HG03039 (cell line): Measurements from ENCODE around the gene SH3RF3.

ENCODE experiments used
- ATAC-seq: cut with Tn5 transposase; IDR thresholded peaks from one replicate; pipeline ENCODE4 v1.9.1; 2021; ENCODE audit warnings: mild to moderate bottlenecking, moderate library complexity; ENCODE audit not compliant: unreplicated experiment

The SH3RF3 gene

GRCh38 chr2:109401370-109401769 is 272.4 kb downstream of the SH3RF3 start:
- no peak for ATAC-seq

- no peak for ATAC-seq
Measured at GRCh38 chr2:109402180-109402579, 273.2 kb downstream of the SH3RF3 start.

- ATAC-seq = no peak
Measured at GRCh38 chr2:109402980-109403840, 274.2 kb downstream of the SH3RF3 start.

- ATAC-seq = no peak
Measured at GRCh38 chr2:109403841-109404201, 274.8 kb downstream of the SH3RF3 start.

- no peak for ATAC-seq
Measured at GRCh38 chr2:109404681-109405080, 275.7 kb downstream of the SH3RF3 start.

GRCh38 chr2:109405873-109406272 is 276.9 kb downstream of the SH3RF3 start:
- no peak for ATAC-seq

GRCh38 chr2:109406301-109406700 is 277.3 kb downstream of the SH3RF3 start:
- ATAC-seq = no peak

- ATAC-seq = no peak
Measured at GRCh38 chr2:109407276-109408042, 278.5 kb downstream of the SH3RF3 start.

- no peak for ATAC-seq
Measured at GRCh38 chr2:109408043-109408335, 279.0 kb downstream of the SH3RF3 start.

- ATAC-seq = no peak
Measured at GRCh38 chr2:109409321-109410038, 280.5 kb downstream of the SH3RF3 start.

DNA sequence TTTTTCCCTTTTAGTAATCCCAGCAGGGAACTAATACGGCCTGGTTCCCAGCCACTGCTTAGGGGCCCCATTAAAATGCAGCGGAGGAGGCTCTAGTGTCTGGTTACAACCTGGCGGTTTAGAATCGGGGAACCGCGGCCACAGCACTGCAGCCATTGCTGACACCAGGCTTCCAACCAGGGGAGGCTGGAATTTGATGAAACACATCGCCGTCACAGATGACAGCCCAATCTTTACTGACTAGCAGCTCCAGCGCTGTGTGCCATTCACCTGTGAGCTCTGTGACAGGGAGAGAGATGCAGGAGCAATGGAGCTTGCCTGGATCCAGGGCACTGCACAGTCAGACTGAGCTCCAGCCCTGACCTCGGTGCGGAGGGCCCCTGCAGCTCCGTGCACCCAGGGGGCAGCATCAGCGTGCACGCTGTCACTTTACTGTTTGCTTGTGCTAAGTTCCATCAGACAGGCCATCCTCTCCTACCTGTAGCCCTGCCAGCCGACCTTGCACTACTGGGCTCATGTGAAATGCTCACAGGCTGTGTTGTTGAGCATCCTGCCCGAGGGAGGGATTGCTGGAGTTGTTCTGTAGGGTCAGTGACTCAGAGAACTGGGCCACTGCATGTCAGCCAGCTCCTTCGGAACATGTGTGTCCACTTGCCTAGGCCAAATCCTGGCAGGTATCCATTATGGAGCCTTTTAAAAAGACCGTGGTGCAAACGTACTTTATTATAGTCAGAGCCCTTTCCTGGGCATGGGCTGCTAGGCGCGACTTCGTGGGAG is 281.2 kb downstream of the SH3RF3 start:
- ATAC-seq = no peak

GRCh38 chr2:109411640-109412325 is 282.8 kb downstream of the SH3RF3 start:
- no peak for ATAC-seq

GRCh38 chr2:109415581-109416013 is 286.6 kb downstream of the SH3RF3 start:
- ATAC-seq = no peak

DNA sequence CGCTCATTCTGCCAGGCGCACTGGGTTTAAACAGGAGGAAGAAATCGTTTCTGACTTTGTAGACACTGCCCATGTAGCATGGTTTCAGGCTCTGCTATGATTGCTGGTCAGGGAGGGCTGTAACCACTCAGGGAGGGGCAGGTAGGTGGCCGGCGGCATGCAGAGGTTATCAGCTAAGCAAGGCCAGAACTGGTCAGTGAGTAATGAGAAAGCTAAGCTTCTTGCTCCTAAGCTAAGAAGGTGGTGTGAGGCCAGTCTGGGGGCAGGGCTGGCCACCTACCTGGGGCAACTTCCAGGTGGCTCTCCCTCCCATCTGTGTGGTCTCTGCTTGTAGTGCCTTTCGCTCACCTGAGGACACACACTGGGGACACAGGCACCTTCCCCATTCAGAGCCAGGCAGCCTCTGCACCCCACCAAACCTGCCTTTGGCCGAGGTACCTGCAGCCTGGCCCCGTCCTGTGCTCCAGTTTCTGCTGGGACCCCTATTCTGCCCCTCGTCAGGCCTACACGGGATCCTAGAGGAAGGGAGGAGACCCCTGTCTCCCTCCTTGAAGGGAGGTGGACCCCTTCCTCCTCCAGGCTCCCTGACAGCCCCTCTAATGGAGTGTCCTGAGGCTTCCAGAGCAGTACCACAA is 288.8 kb downstream of the SH3RF3 start:
- no peak for ATAC-seq

- ATAC-seq = no peak
Measured at GRCh38 chr2:109418716-109419115, 289.7 kb downstream of the SH3RF3 start.

DNA sequence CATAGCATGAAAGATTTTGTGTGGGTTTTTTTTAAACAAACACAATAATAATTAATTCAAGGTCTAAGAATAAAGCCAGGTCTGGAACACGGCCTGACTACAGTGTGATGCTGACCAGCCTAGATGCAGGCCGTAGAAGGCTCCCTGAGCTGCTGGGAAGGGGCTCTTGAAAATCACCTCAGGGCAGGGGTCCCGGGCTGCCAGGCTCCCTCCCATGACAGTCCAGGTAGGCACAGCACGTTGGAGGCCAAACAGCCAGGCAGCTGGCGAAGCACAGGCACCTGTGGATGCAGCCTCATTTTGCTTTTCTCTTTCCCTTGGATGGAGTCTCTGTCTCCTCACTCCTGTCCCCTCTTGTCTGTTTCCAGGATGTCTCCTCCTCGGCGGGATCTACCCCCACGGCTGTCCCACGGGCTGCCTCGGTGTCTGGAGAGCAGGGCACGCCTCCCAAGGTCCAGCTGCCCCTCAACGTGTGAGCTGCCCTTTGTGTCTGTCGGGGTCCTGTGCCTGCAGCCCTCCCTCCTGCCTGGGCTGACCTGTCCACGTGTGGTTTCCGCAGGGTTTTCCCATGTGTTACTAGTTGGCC is 290.3 kb downstream of the SH3RF3 start:
- no peak for ATAC-seq

GRCh38 chr2:109419960-109420370 is 291.0 kb downstream of the SH3RF3 start:
- no peak for ATAC-seq

DNA sequence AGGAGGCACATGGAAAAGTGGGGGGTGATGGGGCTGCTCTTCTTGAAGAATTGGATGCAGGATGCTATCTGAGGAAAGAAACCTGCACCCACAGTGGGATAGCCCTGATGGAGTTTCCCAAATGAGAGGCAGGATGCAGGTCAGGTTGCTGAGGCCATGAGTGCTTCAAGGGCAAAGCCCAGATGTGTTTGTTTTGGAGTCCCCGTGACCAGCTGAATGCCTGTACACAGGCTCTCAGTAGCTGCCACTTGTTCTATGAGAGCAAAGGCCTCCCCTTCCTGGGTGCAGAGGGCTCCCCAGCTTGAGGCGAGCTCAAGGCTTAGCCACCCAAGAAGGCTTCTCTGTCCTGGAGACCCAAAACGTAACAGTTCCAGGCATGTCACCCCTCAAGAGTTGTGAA is 292.1 kb downstream of the SH3RF3 start:
- no peak for ATAC-seq

GRCh38 chr2:109421642-109422041 is 292.6 kb downstream of the SH3RF3 start:
- no peak for ATAC-seq
